NCI-H82 (cell line): Measurements from ENCODE around the gene MYH15.

Source experiments
- DNase-seq: peaks from one replicate; lab custom pipeline; 2025; lab: John Stamatoyannopoulos, UW

MYH15 gene

DNA sequence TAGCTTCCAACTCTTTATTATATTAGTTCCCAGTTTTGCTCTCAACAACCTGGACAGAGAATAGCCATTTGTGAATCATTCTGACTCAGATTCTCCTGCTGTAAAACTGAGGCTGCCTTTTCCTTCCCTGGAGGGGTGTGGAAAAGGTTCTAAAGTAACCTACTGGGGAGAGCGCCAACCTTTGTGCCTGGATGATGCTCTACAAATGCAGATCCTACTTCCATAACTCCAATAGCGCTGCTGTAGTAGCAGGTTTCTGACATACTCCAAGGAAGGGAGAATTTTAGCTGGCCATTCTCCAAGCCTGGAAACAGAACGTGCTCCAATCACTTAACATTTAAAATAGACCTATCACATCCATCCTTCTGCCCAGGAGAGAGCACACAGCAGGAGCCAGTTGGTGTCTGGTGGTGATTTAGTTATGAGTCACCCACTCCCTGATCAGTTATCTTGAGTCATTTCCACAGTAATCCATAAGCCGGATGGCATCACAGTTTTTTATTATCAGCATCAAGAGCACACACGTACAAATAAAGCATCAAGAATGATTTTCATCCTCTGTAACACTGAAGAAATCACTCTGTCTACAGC is 38.3 kb downstream of the MYH15 start:
- peak; percentile 75 for DNase-seq

DNA sequence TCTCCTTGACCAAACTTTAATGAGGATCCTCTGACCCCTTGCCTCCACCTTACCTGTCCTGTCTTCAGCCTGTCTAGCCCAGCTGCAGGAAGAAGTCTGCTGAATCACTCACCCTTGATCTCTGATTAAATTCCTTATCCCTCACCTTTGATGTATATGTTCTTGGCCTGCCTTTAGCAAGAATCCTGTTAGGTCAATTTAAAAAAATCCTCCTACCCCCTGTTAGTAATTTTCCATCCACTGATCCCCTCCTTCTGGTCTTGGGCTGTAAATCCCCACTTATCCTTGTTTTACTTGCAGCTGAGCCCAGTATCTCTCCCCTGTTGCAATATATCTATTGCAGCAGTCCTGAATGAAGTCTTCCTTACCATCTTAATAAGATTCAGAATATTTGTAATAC is 39.0 kb downstream of the MYH15 start:
- peak; percentile 94 for DNase-seq

DNA sequence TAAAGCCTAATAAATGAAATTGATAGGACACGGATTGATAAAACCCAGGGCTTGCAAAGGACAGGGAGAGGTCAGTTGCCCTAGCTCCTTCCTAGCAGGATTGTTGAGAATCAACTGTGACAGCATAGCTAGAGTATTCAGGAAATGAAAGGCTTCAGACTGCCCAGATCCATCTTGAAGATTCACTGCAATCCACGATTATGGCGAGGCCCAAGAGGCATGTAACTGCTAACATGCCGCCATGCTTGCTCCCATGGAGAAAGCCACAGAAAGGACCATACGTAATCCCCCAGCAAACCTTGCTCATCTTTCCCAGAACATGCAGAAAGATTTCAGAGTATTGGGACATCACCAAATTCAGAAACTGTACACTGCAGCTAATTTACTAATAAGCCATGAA is 41.3 kb downstream of the MYH15 start:
- no peak for DNase-seq

DNA sequence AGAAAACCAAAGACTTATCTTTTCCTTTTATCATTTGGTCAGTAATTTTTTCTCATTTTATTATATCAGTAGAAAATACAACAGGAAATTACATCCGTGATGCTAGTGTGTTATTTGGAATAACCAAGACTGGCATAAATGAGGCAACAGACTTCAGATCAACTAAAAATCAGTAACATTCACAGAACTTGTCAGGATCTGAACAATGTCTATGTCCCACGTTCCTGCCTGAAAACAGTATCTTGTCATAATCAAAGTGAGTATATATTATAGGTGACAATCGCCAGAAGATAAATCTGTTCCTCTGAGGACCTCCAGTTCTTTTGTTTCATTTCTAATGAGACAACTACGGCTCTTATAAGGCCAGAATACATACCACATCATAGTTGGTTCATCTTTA is 41.8 kb downstream of the MYH15 start:
- DNase-seq = no peak

DNA sequence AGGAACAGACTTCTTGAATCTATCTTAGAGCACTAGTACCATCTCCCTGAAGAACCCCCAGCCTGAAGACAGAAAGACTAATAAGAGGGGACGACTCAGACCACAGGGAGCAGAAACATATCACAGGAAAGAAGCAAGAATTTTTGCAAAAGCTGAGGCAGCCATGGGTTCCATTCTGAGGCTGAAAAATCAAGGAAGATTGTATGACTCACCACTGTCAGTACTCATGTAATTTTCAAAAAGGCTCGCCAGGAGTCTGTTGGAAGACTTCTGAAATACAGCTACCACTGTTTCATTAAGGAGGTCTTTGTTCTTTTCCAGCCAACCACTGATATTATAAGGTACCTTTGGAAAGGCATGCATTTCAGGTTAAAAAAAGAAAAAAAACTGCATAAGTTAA is 47.5 kb downstream of the MYH15 start:
- DNase-seq = no peak

DNA sequence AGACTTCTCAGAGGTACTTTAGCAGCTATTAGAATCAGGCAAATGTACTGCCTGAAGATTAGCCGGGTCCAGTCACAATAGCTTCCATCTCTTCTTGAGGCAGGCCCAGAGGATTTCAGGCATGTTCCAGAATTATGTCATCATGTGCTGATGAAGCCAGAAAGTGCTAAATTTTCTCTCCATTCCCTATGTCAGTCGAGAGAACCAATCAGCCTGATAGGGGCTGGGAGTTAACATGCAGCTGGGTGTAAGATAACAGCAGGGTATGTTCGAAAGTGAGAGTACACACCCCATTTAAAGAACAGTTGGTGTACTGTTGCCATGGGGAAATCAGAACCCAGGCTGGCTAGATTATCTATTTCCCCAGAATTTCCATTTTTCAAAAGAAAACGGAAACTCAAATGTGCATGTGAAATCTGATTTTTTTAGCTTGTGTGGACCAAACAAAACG is 48.7 kb downstream of the MYH15 start:
- peak; percentile 32 for DNase-seq

DNA sequence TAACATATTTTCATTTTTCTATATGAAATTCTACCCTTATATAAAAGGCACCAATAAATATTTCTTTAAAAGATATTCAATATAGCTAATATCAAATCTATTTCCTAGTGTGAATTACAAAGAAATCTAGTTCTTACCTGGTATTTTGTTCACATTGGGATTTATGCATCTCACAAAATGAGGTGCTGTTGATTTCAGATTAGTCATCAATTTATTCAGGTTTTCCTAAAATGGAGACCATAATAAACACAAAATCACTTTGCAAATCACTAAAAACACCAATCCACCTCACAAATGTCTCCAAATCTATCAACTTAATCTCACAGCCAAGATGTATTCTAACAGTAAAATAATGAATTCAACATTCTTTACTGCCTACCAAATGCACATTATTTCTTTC is 51.2 kb downstream of the MYH15 start:
- no peak for DNase-seq

DNA sequence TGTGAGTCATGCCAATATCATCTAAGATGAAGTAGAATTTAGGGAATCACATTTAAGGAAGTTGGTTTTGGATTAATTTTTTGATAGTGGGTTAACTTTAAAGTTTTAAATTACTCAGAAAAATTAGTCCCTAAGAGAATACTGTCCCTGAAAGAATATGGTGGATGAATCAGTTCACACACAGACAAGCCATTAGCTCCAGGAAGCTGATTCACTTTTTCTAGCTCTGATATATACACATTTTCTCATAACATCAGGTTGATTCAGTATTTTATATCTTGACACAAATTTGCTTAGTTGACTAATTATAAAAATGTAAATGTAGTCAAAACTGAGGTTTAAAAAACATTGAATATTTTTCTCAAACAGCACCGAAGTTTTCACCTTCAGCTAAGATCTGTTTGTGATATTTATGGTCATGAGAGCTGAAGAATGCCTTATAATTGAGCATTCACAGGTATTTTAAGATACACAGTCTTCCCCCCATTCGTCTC is 55.1 kb downstream of the MYH15 start:
- no peak for DNase-seq

DNA sequence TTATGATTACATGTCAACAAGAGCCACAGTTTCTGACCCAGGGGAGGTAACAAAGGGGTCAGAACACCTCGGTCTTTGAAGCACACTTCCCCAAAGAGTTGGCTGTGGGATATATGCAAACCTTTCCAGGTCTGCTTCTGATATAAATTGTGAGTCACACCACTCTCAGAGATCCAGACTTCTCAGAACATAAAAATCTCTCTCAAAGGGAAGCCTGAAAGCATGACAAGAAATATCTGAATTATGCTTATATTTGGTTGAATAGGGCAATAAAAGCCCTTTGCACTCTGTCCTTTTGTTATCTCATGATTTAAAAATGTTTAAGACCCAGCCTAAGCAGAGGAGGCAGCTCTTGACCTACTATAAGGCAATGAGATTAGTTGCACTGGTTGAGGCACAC is 56.8 kb downstream of the MYH15 start:
- DNase-seq = no peak

DNA sequence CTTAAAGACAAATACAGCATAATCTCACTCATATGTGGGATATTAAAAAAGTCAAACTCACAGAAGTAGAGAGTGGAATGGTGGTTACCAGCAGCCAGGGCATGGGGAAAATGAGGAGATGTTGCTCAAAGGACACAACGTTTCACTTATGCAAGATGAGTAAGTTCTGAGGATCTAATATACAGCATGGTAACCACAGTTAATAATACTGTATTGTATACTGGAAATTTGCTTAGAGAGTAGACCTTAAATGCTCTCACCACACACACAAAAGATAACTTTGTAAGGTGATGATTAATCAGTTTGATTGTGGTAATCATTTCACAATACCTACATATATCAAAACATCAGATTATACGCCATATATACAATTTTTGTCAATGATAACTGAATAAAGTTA is 60.0 kb downstream of the MYH15 start:
- no peak for DNase-seq

DNA sequence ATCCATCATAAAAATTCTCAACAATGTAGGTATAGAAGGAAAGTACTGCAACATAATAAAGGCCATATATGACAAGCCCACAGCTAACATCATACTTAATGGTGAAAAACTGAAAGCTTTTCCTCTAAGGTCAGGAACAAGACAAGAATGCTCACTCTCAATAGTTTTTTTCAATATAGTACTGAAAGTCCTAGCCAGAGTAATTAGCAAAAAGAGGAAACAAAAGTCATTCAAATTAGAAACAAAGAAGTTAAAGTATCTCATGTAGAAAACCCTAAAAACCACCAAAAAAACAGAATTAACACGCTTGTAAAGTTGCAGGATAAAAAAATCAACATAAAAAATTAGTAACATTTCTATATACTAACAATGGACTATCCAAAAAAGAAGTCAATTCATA is 61.8 kb downstream of the MYH15 start:
- no peak for DNase-seq

DNA sequence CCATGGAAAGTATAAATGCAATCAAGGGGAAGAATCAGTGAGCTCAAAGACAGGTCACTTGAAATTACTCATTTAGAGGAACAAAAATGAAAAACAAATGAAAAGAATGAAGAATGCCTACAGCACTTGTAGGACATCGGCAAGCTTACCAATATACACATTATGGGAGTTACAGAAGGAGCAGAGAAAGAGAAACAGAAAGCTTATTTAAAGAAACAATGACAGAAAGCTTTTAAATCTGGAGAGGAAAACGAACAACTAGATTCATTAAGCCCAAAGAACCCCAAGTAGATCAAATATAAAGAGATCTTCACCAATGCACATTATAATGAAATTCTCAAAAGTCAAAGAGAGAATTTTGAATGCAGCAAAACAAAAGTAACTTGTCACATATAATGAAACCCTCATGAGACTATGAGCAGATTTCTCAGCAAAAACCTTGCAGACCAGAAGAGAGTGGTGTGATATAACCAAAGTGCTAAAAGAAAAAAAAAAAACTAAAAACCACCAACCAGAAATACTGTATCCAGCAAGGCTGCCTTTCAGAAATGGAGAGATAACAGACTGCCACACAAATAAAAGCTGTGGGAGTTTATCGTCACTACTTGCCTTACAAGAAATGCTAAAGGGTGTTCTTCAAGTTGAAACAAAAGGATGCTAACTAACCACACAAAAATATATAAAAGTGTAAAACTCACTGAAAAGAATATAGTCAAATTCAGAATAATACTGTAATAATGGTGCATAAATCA is 63.1 kb downstream of the MYH15 start:
- no peak for DNase-seq

DNA sequence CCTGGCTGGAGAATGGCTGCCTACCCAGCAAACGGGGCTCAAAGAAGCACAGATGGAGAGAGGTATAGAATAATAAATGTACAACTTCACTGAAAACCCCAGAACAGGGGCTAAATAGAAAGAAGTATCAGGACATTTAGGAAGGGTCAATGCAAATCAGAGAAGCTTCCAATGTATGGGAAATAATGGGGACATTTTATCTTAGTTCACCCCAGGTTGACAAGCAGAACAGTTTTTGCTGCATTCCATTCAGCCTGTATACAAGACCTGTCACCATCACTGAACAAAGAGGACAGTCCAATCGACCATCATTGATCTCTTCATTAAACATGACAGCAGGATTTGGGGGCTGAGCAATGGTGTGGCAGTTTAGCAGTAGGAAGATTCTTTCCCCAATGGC is 68.1 kb downstream of the MYH15 start:
- peak; percentile 23 for DNase-seq

DNA sequence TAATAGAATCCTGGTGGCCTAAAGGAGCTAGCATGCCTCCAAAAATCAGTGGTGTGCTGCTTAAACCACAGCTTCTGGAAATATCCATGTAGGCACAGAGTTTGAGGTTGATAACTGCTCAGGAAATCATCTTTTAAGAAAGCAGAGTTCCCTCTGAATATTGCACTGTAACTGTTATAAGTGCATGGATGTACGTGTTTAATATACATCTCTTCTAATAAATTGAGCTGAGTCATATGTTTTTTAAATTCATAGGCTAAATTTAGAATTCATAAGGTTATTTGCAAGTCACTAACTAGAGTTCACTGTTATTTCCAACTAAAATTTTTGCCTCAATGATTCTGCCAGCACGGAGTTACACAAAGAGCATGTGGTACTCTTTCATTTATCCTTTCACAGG is 68.9 kb downstream of the MYH15 start:
- no peak for DNase-seq

DNA sequence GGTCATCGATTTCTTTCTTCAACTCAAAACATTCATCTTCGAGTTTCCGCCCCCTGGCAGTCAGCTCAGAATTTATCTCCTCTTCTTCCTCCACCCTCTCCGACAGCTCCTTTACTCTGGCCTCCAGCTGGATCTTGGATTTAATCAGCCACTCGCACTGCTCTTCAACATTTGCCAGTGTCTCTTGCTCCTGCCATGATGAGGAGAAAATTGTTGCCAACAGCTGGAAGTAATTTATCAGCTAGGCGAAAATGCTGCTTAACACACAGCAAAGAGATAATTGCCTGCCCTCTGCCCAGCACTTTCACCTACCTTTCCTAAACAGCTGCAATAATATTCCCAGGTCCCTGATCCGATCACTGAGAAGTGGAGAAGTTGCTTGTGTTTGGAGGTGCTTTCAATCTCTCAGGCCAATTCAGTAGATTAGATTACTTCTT is 69.3 kb downstream of the MYH15 start:
- peak; percentile 89 for DNase-seq

DNA sequence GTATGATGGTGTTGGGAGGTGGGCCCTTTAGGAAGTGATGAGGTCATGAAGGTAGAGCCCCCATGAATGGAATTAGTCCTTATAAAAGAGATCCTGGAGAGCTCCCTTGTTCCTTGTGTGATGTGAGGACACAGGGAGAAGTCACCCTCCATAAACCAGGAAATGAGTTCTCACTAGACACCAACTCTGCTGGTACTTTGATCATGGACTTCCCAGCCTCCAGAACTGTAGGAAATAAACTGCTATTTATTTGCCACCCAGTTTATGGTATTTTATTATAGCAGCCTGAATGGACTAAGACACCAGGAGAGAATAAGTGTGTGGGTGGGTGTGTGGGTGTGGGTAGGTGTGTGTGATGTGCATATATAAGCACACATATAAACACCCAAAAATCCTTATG is 71.9 kb downstream of the MYH15 start:
- no peak for DNase-seq

DNA sequence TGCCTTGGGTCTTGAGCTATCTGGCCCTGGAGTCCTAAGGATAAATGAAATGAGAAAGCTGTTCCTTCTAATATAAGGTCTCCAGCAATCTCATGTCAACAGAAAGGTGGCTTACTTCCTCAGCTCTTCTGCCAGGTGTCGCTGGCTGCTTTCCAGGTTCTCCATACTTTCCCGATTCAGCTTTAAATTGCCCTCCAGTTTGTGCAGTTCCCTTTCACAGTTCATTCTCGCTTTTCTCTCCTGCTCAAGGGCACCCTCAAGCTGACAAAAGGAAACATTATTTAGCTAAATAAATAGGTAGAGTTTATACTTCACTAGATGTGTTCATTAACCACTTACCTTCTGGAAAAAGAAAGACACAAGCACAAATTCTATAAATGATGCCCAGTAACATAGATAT is 73.0 kb downstream of the MYH15 start:
- no peak for DNase-seq

DNA sequence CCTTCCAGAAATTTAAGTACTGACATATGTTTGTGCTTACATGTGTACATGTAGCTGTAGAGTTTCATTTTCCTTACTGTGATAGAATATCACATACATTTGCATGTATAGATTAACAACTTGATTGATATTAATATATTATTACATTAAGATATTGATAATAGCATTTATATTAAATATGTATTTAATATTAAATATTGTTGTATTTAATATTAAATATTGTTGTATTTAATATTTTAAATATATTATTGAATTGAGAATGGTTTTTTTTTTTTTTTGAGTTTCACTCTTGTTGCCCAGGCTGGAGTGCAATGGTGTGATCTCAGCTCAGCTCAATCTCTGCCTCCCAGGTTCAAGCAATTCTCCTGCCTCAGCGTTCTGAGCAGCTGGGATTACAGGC is 76.5 kb downstream of the MYH15 start:
- DNase-seq = no peak

DNA sequence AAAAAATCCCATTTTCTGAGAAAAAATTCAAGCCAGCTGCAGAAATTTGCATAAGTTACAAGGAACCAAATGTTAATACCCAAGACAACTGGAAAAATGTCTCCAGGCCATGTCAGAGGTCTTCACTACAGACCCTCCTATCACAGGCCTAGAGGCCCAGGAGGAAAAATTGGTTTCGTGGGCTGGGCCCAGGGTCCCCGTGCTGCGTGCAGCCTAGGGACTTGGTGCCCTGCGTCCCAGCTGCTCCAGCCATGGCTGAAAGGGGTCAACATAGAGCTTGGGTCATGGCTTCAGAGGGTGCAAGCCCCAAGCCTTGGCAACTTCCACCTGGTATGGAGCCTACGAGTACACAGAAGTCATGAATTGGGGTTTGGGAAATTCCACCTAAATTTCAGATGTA is 78.0 kb downstream of the MYH15 start:
- DNase-seq = no peak

DNA sequence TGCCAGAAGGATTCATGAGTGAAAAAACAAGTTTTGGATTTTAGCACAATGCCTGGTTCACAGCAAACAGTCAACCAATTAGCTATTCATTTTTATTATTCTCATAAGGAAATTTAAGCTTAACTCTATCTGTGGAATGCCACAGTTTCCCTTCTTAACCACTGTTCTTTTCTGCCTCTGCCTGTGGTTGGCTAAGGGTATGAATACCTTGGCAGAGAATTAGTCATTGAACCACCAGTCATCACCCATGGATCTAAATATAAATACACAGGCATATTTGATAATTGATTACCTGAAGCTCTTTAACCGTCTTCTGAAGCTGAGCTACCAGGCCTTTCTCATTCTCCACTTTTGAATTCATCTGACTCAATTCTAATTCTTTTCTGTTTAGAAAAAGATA is 79.9 kb downstream of the MYH15 start:
- DNase-seq = no peak

DNA sequence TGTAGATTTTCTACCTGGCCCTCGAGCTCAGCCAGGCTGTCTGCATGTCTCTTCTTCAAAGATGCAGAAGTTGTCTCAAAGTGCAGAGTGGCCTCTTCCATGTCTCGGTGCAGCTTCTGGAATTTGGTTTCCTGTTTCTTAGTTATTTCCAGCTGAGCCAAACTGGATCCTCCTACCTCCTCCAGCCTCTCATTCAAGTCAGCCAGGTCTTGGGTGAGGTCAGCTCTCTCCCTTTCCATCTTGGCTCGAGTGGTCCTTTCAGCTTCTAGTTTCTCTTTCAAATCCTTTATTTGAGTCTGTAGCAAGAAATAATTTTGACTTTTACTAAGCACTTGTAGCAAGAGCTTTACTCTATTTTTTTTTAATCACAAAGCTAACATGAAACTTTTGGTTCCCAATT is 81.8 kb downstream of the MYH15 start:
- DNase-seq = no peak

DNA sequence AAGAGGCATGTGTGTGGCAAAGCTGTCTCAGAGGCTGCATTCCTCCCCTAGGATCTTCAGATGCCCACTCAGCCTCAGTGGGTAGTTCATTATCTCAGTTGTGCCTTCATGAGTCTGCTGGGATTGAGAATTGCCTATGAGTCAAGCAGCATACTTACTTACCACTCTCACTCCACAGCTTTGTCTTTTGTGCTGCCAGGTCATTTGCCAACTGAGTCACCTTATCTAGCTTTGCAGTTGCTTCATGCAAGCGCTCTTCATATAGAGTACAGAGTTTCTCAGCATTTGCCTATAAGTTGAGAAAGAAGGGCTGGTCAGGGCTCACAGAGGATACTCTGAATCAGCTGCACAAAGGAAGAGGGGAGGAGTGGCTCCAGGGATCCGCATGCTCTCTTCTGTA is 89.5 kb downstream of the MYH15 start:
- DNase-seq = no peak

DNA sequence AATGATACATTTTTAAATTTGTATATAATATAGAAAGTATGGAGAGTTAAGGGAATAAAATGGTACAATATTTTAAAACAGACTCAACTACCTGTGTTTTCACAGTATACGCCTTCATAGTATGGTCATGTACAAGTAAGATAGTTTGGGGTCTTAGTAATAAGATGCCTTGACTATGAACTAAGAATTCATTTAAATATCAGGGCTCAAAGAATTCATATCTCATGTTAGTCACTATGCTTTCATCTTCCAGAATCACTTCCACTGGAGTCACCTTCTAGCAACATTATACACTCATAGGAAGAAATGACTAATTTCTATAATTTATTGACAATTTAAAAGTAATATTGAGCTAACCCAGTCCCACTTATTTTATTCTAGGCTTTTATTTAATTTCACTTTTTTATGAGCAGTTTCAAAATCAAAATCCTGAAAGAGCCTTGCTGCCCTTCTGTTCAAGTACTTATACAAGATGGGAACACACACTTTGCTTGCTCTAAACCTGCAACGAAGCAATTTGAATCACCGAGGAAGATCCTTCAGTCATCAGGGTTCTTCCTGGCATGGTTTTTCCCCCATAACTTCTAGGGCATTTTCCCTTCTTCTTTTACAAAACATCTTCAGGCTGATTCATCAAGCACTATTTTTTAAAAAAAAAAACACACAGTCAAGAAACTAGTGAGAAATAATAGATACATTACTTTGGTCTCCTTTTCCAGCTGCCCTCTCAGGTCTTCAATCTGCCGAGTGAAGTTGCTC is 94.1 kb downstream of the MYH15 start:
- no peak for DNase-seq
